ENCODE data around the gene HDAC2. TPM values are rescaled to one million over a fixed set of nuclear protein-coding genes. Genes with fewer than 3 reads are reported as not detected.
"Not testable (repeated sequence)": the region's sequence is repeated elsewhere in the genome, so short reads cannot be mapped to it uniquely, and the experiment has no call there.

Gene HDAC2
- total RNA-seq (10 to 100 TPM; 64.8 to 64.9 TPM), polyA plus RNA-seq (10 to 100 TPM; 80.2 to 90.0 (median 83.0) TPM), total RNA-seq (46.6 to 174 (median 61.5) reads per million in 6 experiments)

DNA sequence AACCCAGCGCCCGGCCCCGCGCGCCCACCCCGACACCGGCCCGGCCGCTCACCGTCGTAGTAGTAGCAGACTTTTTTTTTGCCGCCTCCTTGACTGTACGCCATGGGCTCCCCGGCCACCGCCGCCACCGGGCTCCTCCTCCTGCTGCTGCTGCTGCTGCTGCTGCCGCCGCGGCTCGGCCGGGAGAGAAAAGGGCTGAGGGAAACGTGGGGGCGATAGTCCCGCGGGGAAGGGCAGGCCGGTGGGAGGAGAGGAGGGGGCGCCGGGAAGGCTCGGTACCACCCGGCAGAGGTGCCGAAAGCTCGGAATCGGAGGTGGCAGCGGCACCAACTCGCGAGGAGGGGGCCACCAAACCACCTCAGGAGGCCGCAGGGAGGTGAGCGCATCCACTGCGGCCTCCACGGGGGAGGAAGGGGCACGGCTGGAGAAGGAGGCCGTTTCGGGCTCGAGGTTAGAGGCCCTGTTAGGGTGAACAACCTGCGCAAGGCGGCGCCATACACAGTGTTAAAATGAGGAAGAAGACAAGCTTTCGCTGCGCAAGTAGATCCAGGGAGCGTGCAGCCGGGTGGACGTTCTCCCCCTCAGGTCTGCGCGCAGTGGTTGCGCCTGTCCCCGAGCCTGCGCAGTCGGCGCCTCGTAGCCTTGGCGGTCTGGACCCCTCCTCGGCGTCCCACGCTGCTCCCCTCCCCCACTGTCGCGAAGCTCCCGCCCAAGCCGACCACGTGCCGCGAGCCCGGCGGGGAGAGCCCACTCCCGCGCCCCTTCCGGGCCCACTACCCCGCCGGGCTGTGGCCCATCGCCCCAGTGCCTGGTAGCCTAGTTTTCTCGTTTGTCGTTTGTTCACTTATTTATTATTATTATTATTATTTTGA lies at the start of gene HDAC2:
Gene HDAC2, minus strand, starts transcription at position 344 of the 872 bp plus-strand sequence. Its CDS starts 240 bp downstream, at position 104.
- DNase-seq, result peak; percentile 65 to 96 (median 84)
- peak within 1 kb of the TSS; percentile 93 to 98 (median 96) for H3K4me3 Mint-ChIP-seq
- peaks cover 21 to 50% (median 42%) of the 10 kb centered on the region in 4 donors for H3K4me1 Mint-ChIP-seq
- H3K36me3 Mint-ChIP-seq, result peaks cover 0 to 2% (median 0%) of the 10 kb centered on the region in 3 donors
- peak; percentile 75 to 78 for ATAC-seq
- POLR2A ChIA-PET, result interaction anchor here (1.2 to 1.7 kb wide), 2 partner anchors 9 to 12 kb away, joined by 3 to 6 read pairs; no protein-coding TSS in a partner anchor
- no peaks in the 10 kb centered on the region for H3K27me3 Mint-ChIP-seq
- peak within 1 kb of the TSS; percentile 92 to 99 (median 98) for H3K27ac Mint-ChIP-seq
- no peaks in the 10 kb centered on the region for H3K9me3 Mint-ChIP-seq

DNA sequence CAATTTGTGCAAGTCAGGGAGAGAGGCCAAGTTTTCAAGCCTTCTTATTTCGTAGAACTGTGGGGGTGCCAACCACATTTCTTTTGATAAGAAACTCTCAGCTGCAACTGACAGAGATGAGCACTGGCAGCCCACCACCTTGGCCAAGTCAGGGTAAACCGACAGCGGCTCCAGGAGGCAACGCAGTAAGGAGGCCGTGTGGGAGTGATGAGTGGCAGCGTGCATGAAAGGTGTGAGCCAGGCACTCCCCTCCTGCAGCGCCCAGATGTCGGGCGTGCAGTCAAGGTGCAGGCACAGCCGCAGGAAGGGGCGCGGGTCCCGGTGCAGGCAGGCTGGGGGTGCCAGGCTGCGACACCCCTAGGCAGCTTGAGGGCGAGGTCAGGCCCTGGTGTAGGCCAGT lies 49.2 kb upstream of the HDAC2 start:
- Mint-ChIP-seq H3K27me3 (peaks cover 3 to 19% (median 7%) of the 10 kb centered on the region in 5 donors), H3K9me3 (no peaks in the 10 kb centered on the region), H3K4me1 (no peaks in the 10 kb centered on the region), H3K27ac (no peak overlapping the region), H3K36me3 (no peaks in the 10 kb centered on the region), H3K4me3 (no peak overlapping the region)
- POLR2A ChIA-PET, result no interaction called here
- ATAC-seq (no peak), DNase-seq (no peak)

DNA sequence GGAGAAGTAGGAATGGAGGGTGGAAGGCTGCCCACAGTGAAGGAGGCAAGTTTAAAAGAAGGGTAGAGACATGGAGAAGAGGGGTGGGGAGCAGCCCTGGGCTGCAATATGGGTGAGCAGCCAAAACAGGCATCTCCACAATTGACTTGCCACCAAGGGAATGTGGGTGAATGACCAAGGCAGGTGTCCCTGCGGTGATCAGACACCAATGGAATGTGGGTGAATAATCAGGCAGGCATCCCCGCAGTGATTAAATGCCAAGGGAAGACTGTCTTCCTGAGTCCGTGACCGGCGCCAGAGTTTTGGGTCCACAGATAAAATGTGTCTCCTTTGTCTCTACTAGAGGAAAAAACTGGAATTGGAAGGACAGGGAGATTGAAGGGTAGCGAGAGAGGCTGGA lies 46.2 kb upstream of the HDAC2 start:
- DNase-seq, H3K27ac Mint-ChIP-seq, H3K36me3 Mint-ChIP-seq, ATAC-seq, POLR2A ChIA-PET, H3K4me1 Mint-ChIP-seq, H3K9me3 Mint-ChIP-seq, H3K4me3 Mint-ChIP-seq: not testable (repeated sequence)
- peaks cover 2 to 15% (median 5%) of the 10 kb centered on the region in 5 donors for H3K27me3 Mint-ChIP-seq

DNA sequence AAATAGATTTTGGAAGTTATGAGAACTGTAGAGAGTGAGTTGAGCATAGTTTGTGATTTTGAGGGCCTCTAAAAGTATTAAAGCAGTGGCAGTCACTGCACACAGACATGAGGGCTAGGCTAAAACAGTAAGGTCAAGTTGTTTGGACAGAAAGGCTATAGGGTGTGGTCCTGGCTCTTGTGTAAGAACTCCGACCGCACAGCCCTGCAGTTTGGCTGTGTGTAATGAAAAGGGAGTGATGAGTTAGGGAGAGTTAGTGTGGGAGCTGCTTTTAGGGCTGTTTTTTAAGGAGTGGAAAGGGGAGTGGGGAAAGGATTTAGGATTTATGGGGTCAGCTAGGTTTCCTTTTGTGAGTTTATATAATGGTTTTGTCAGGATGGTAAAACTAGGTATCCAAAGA lies 43.2 kb upstream of the HDAC2 start:
- not testable (repeated sequence) for H3K36me3 Mint-ChIP-seq, H3K27ac Mint-ChIP-seq
- peaks cover 0 to 15% (median 7%) of the 10 kb centered on the region in 5 donors for H3K27me3 Mint-ChIP-seq

DNA sequence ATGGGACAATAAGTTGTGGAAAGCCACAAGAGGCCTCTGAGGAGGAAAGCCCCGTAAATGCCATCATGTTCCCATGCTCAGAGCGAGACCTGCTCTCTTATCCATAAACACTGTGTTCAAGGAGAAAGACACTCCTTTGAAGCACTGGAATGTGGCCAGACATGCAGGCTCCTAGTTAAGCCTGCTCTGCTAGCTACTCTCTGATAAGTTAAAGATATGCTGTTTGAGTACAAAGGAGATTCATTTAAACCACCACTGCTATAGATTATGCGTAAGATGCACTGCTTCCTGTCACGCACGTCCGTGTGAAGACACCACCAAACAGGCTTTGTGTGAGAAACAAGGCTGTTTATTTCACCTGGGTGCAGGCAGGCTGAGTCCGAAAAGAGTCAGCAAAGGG lies 40.5 kb upstream of the HDAC2 start:
- H3K36me3 Mint-ChIP-seq, H3K9me3 Mint-ChIP-seq, H3K4me3 Mint-ChIP-seq, ATAC-seq, H3K27me3 Mint-ChIP-seq, POLR2A ChIA-PET, DNase-seq: not testable (repeated sequence)
- H3K27ac Mint-ChIP-seq, result peak overlapping the region in 3 of 10 donors; percentile 4 to 52 (median 6)
- peaks cover 0 to 17% (median 10%) of the 10 kb centered on the region in 4 donors for H3K4me1 Mint-ChIP-seq

More for the DNA sequence above, 43.2 kb upstream of the HDAC2 start:
- ATAC-seq, POLR2A ChIA-PET, H3K9me3 Mint-ChIP-seq, H3K4me3 Mint-ChIP-seq, DNase-seq, H3K4me1 Mint-ChIP-seq: not testable (repeated sequence)

DNA sequence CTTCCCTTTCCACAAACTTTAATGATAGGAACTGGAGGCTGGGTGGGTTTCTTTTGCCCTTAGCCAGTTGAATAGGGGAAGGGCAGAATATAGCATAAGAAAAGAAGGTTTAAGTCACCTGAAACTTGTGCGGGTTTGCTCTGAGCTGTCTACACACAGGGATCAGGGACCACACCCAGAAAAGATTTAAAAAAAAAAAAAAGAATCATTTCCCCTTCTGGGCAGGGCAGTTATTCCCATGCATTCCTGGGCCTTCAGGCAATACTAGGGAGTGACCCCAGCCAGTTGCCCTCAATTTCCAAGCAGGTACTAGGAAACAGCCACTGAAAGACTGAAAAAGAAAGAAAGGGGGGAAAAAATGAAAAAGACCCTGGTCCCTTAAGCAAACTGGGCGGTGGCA lies 39.6 kb upstream of the HDAC2 start:
- POLR2A ChIA-PET, result no interaction called here
- no peak overlapping the region for H3K27ac Mint-ChIP-seq
- peaks cover 0 to 17% (median 10%) of the 10 kb centered on the region in 4 donors for H3K4me1 Mint-ChIP-seq
- DNase-seq (no peak), ATAC-seq (no peak)
- H3K36me3 Mint-ChIP-seq, result no peaks in the 10 kb centered on the region
- no peak overlapping the region for H3K4me3 Mint-ChIP-seq
- no peaks in the 10 kb centered on the region for H3K9me3 Mint-ChIP-seq
- peaks cover 0 to 3% (median 2%) of the 10 kb centered on the region in 5 donors for H3K27me3 Mint-ChIP-seq

DNA sequence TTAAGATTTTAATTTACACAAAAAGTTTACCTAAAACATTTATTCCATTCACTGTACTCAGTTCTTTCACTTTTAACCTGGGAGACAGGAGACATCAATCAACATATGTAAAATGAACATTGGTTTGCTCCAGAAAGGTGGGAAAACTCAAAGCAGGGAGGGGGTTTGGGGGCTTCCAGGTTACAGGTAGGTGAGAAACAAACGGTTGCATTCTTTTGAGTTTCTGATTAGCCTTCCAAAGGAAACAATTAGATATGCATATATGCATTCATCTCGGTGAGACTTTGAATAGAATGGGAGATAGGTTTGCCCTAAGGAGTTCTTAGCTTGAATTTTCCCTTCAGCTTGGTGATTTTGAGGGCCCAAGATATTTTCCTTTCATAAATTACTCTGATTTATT lies 38.2 kb upstream of the HDAC2 start:
- H3K4me1 Mint-ChIP-seq, result peaks cover 0 to 17% (median 10%) of the 10 kb centered on the region in 4 donors
- ATAC-seq (no peak), DNase-seq (no peak)
- H3K27me3 Mint-ChIP-seq, result peaks cover 2 to 10% (median 6%) of the 10 kb centered on the region in 5 donors
- H3K27ac Mint-ChIP-seq, result no peak overlapping the region
- H3K4me3 Mint-ChIP-seq, result no peak overlapping the region
- POLR2A ChIA-PET, result no interaction called here
- peaks cover 0 to 5% (median 0%) of the 10 kb centered on the region in 9 donors for H3K9me3 Mint-ChIP-seq
- H3K36me3 Mint-ChIP-seq, result peaks cover 0 to 6% (median 0%) of the 10 kb centered on the region in 3 donors

DNA sequence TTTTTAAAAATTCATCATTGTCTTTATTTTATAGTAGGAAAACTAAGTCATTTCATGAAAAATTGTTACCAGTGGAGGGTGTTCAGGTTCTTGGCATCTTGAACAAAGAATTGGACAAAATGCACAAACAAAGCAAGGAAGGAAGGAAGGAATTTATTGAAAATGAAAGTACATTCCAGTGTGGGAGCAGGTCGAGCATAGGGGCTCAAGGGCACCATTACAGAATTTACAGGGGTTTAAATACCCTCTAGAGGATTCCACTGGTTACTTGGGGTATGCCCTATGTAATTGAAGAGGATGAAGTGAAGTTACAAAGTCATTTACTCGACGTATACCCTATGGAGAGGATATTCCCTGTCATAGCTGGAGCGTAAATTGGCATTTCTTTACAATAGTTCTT lies 37.4 kb upstream of the HDAC2 start:
- Mint-ChIP-seq H3K4me1 (peaks cover 0 to 17% (median 10%) of the 10 kb centered on the region in 4 donors), H3K27ac (no peak overlapping the region), H3K9me3 (peaks cover 0 to 5% (median 0%) of the 10 kb centered on the region in 9 donors), H3K4me3 (no peak overlapping the region), H3K36me3 (peaks cover 0 to 6% (median 0%) of the 10 kb centered on the region in 3 donors), H3K27me3 (peaks cover 2 to 10% (median 6%) of the 10 kb centered on the region in 5 donors)
- ATAC-seq (no peak), DNase-seq (no peak)
- POLR2A ChIA-PET, result no interaction called here

DNA sequence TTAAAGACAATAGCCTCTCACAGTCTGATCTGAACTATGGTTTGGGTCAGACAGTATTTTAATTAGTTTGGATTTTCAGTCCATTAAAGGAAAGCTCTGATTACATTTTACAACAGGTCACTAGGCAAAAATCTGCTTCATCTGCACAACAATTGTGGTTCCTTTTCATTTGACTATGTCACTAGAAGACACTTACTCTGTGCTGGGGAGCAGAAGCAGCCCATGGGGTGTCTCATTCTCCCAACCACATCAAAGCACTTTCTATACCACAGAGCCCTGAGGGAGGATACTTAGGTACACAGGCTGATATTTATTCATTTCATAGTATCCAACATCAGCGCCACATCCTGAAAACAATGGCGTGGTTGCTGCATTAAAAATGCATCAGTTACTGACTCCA lies 36.6 kb upstream of the HDAC2 start:
- Mint-ChIP-seq H3K4me1 (peaks cover 0 to 17% (median 10%) of the 10 kb centered on the region in 4 donors), H3K27ac (peak overlapping the region in 2 of 10 donors; percentile 20 to 44), H3K36me3 (peaks cover 0 to 6% (median 0%) of the 10 kb centered on the region in 3 donors), H3K27me3 (peaks cover 2 to 14% (median 8%) of the 10 kb centered on the region in 5 donors), H3K4me3 (peak overlapping the region in 1 of 10 donors; percentile 10), H3K9me3 (peaks cover 0 to 5% (median 0%) of the 10 kb centered on the region in 9 donors)
- POLR2A ChIA-PET, result no interaction called here
- ATAC-seq (peak in 1 of 2 donors; percentile 61), DNase-seq (peak in 3 of 10 donors; percentile 7 to 22 (median 8))

DNA sequence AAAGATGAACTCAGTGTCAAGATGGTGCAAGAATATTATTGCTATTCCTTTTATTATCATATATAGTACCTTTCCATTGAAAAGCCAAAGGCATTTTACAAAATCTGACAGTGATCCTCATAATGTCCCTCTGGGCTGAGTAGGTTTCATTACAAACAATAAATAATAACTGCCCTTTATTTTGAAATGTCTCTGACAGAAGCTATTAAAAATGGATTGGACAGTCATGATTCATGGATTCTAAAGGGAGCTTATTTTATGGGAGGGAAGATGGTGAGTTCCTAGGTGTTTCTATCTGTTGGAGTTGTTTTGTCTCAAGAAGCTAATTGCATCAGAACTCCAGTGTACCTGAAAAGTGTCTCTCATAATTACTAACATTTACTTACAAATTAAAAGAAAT lies 30.4 kb upstream of the HDAC2 start:
- Mint-ChIP-seq H3K4me1 (no peaks in the 10 kb centered on the region), H3K9me3 (peaks cover 0 to 10% (median 0%) of the 10 kb centered on the region in 9 donors), H3K27ac (no peak overlapping the region), H3K4me3 (no peak overlapping the region), H3K27me3 (peaks cover 2 to 16% (median 8%) of the 10 kb centered on the region in 5 donors), H3K36me3 (peaks cover 0 to 9% (median 0%) of the 10 kb centered on the region in 3 donors)
- POLR2A ChIA-PET, result no interaction called here
- no peak for DNase-seq
- no peak for ATAC-seq

DNA sequence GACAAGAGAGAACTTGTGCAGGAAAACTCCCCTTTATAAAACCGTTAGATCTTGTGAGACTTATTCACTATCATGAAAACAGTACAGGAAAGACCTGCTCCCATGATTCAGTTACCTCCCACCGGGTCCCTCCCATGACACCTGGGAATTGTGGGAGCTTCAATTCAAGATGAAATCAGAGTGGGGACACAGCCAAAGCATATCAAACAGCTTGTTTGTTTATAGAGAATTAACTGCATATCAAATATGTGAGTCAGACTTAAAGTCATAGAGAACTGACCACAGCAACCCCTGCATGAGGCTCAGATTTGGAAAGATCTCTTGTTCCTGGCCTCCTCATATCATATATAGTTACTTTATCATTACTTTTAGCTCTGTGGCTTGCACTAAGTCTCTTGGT lies 29.1 kb upstream of the HDAC2 start:
- H3K4me1 Mint-ChIP-seq, result peaks cover 0 to under 1% (median 0%) of the 10 kb centered on the region in 4 donors
- H3K27ac Mint-ChIP-seq, result no peak overlapping the region

DNA sequence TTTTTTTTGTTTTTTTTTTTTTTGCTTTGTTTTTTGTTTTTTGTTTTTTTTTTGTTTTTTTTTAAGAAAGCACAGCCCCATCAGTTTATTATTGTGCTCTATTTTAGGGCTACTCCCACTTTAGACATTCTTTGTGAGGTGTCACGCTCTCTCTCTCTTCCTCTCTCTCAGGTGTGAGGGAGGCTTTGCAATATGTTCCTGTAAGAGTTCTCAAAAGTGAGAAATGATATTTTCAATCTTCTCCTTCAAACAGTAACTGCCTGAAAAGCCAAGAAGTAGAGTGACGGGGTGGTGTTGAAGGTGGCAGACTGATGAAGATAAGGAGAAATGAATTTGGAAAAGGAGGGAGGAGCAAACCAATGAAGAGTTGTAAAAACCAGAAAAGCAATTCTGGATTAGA lies 28.3 kb upstream of the HDAC2 start:
- Mint-ChIP-seq H3K36me3 (peaks cover 0 to 3% (median 0%) of the 10 kb centered on the region in 3 donors), H3K27ac (no peak overlapping the region), H3K27me3 (peaks cover under 1 to 11% (median 8%) of the 10 kb centered on the region in 5 donors), H3K4me3 (no peak overlapping the region), H3K4me1 (peaks cover 0 to 4% (median under 1%) of the 10 kb centered on the region in 4 donors), H3K9me3 (peaks cover 0 to 8% (median 0%) of the 10 kb centered on the region in 9 donors)
- POLR2A ChIA-PET, result interaction anchor here (0.7 kb wide), 1 partner anchor 1155 kb away, joined by 3 read pairs; no protein-coding TSS in a partner anchor
- DNase-seq (no peak), ATAC-seq (no peak)

More for the DNA sequence above, 29.1 kb upstream of the HDAC2 start:
- POLR2A ChIA-PET, result no interaction called here
- peaks cover 2 to 16% (median 8%) of the 10 kb centered on the region in 5 donors for H3K27me3 Mint-ChIP-seq
- DNase-seq, result no peak
- peaks cover 0 to 9% (median 0%) of the 10 kb centered on the region in 3 donors for H3K36me3 Mint-ChIP-seq
- no peak overlapping the region for H3K4me3 Mint-ChIP-seq
- no peak for ATAC-seq
- H3K9me3 Mint-ChIP-seq, result peaks cover 0 to 10% (median 0%) of the 10 kb centered on the region in 9 donors

DNA sequence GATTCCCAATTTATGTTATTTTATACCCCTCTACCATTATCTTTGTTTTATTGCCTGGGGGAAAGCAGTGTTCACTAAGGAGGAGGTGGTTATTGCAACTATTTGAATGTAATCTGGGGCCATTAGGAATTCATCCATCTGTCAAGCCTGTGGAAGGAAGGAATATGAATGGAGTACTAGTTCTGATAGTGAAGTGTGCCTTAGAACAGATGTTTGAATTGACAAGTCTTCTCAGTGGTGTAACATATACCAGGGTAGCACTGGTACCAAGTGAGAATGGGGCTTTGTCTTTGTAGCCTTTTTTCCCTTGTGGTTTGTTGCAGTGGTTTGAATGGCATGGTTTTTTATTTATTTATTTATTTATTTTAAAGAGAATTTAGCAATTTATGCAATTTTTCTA lies 27.9 kb upstream of the HDAC2 start:
- POLR2A ChIA-PET, result interaction anchor here (0.7 kb wide), 1 partner anchor 1154 kb away, joined by 3 read pairs; no protein-coding TSS in a partner anchor
- Mint-ChIP-seq H3K27ac (no peak overlapping the region), H3K9me3 (peaks cover 0 to 8% (median 0%) of the 10 kb centered on the region in 9 donors), H3K27me3 (peaks cover 0 to 11% (median 8%) of the 10 kb centered on the region in 5 donors), H3K36me3 (peaks cover 0 to 3% (median 0%) of the 10 kb centered on the region in 3 donors), H3K4me3 (no peak overlapping the region), H3K4me1 (peaks cover 0 to 4% (median under 1%) of the 10 kb centered on the region in 4 donors)
- no peak for ATAC-seq
- DNase-seq, result no peak

All from naive thymus-derived CD8-positive, alpha-beta T cell (primary cell).